LNCAP (cell line): ENCODE data around the gene PPP1R36.

Source experiments
- CTCF ChIP-seq: fragments of 450-650 bp; IDR thresholded peaks from 2 replicates; pipeline ENCODE4 v1.5.1; 2017; ENCODE audit warnings: mild to moderate bottlenecking

The PPP1R36 gene

GRCh38 chr14:64542836-64543201 is 6.9 kb upstream of the PPP1R36 start:
- TF ChIP-seq CTCF, result no peak

GRCh38 chr14:64544607-64545312 is 5.0 kb upstream of the PPP1R36 start:
- no peak for TF ChIP-seq CTCF

- TF ChIP-seq CTCF, result no peak
These were observed 745 bp upstream of the PPP1R36 start for GRCh38 chr14:64549016-64549415.

GRCh38 chr14:64550621-64551333 is 1.0 kb downstream of the PPP1R36 start:
- no peak for TF ChIP-seq CTCF

- TF ChIP-seq CTCF, result no peak
These were observed 4.8 kb downstream of the PPP1R36 start for GRCh38 chr14:64554556-64554955.

GRCh38 chr14:64556526-64556925 is 6.8 kb downstream of the PPP1R36 start:
- TF ChIP-seq CTCF, result no peak

GRCh38 chr14:64561631-64562030 is 11.9 kb downstream of the PPP1R36 start:
- TF ChIP-seq CTCF, result no peak
